ENCODE results near the gene DIS3L2.

DIS3L2 gene

DNA sequence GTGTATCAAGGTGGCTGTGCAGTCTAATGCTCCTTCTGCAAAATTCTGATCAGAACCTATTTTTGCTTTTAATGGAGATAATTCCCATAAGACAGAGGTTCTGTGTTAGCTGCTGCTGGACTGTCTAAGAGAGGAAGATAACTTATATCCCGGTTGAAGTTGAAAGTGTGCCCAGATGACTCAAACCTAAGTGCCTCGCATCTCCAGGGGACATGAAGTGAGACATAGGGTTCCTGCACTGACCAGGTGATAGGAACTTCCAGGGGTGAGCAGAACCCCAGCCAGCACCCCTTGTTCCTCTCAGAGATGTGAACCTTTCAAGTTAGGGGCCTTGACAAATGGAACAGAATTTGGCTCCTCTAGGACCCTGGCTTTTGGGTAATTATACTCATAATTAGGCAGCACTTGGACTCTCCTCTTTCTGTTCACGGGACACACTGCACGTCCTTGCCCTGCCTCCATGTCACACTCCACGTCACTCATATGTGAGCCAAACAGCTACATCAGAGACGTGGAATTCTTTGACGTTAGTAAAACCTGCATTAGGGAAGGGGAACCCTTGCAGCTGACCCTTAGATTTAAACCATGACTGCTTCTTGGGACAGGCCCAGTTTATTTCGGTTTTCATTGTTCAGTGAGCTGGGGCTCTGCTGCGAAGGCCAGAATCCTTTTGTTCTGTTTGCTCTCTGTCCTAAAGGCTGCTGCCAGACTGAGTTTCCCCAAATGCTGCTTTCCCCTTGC lies 312.6 kb downstream of the DIS3L2 start:
- H3K27ac ChIP-seq (ENCODE audit: low read depth, low read length): no peak overlapping the region
- H3K9ac ChIP-seq (ENCODE audit: low read depth, low read length): no peak overlapping the region
- H3K36me3 ChIP-seq (ENCODE audit: control insufficient read depth, insufficient read depth, low read length): no peaks in the 10 kb centered on the region
- H3K9me3 ChIP-seq (ENCODE audit: control insufficient read depth, insufficient read depth, low read length): no peaks in the 10 kb centered on the region
- H3K4me3 ChIP-seq (ENCODE audit: low read depth, low read length): no peak overlapping the region
- peaks cover 15% of the 10 kb centered on the region for H3K4me1 ChIP-seq (ENCODE audit: control insufficient read depth, insufficient read depth, low read length)
- H3K27me3 ChIP-seq (ENCODE audit: control insufficient read depth, insufficient read depth, low read length): no peaks in the 10 kb centered on the region

DNA sequence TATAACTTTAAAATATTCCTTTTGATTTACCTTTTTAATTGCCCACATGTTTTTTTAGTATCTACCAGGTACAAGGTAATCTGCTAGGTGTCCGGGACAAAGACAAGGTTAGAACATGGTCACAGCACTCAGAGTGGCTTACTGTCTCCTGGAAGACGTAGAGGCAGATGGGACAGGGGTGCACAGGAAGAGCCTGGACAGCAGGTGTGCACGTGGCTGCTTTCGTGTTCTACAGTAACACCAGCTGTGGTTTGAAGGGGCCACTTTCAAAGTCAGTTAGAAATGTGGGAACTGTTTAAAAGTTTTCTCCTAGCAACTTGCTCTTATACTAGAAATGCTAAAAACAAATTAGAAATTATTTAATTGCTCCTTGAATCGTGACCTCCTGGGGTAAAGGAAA lies 314.2 kb downstream of the DIS3L2 start:
- H3K4me1 ChIP-seq (ENCODE audit: control insufficient read depth, insufficient read depth, low read length): peaks cover 15% of the 10 kb centered on the region

DNA sequence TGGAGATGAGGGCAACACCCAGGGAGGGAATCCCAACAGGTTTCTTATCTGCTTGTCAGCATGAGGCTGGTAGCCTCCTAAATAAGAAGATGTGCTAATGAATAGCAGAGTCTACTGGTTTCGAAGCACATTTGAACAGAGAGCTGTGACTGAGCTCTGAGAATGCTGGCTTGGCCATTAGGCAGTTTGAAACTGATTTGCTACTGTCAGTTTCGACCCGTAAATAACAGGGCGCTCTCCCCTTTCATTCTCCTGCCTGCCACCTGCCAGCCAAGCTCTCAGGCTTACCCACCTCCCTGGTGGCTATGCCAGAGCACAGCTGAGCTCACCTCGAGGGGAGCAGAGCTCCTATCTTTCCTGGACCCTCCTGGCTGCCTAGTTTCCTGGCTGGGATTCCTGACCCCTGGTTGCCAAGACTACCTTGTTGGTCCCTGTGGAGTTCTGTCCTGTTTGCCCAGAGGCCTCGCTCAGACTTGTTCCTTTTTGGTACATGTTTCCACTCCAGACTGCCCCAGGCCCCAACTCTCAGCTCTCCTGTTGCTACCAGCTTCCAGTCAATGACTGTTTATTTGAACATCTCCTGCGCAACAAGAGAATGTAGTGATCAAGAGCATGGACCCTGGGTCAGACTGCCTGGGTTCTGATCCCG lies 314.7 kb downstream of the DIS3L2 start:
- H3K9ac ChIP-seq (ENCODE audit: low read depth, low read length): no peak overlapping the region
- H3K27me3 ChIP-seq (ENCODE audit: control insufficient read depth, insufficient read depth, low read length): no peaks in the 10 kb centered on the region
- H3K27ac ChIP-seq (ENCODE audit: low read depth, low read length): no peak overlapping the region
- peaks cover 15% of the 10 kb centered on the region for H3K4me1 ChIP-seq (ENCODE audit: control insufficient read depth, insufficient read depth, low read length)
- H3K36me3 ChIP-seq (ENCODE audit: control insufficient read depth, insufficient read depth, low read length): no peaks in the 10 kb centered on the region
- H3K9me3 ChIP-seq (ENCODE audit: control insufficient read depth, insufficient read depth, low read length): no peaks in the 10 kb centered on the region
- no peak overlapping the region for H3K4me3 ChIP-seq (ENCODE audit: low read depth, low read length)

More for the DNA sequence above, 314.2 kb downstream of the DIS3L2 start:
- Histone ChIP-seq H3K9me3 (ENCODE audit: control insufficient read depth, insufficient read depth, low read length) (no peaks in the 10 kb centered on the region), H3K36me3 (ENCODE audit: control insufficient read depth, insufficient read depth, low read length) (no peaks in the 10 kb centered on the region), H3K27me3 (ENCODE audit: control insufficient read depth, insufficient read depth, low read length) (no peaks in the 10 kb centered on the region), H3K27ac (ENCODE audit: low read depth, low read length) (no peak overlapping the region), H3K4me3 (ENCODE audit: low read depth, low read length) (no peak overlapping the region), H3K9ac (ENCODE audit: low read depth, low read length) (no peak overlapping the region)

DNA sequence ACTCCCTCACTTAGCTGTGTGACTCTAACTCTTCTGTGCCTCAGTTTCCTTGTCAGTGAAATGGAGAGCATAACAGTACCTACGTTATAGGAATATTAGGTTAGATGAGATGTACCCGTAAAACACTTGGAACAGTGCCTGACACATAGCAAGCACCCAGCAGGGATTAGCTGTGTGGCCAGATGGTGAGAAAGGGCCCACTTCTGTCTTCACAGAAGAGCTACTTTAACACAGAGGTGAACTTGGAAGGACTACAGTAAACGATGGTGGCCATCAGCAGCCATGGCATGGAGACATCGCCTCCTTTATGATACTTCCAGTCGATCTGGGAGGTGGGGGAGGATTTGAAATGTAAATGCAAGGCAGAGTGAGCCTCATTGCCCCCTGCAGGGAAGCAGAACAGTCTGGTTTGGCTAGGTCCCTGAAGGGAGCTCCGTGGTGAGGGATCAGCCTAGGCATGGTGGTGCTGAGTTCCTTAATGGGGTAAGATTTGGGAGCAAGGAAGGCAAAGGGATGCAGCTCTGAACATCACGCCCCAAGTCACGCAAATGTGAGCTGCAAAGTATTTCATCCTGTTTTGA lies 315.3 kb downstream of the DIS3L2 start:
- Histone ChIP-seq H3K4me3 (ENCODE audit: low read depth, low read length) (no peak overlapping the region), H3K4me1 (ENCODE audit: control insufficient read depth, insufficient read depth, low read length) (peaks cover 15% of the 10 kb centered on the region), H3K9ac (ENCODE audit: low read depth, low read length) (no peak overlapping the region), H3K27me3 (ENCODE audit: control insufficient read depth, insufficient read depth, low read length) (no peaks in the 10 kb centered on the region), H3K36me3 (ENCODE audit: control insufficient read depth, insufficient read depth, low read length) (no peaks in the 10 kb centered on the region), H3K9me3 (ENCODE audit: control insufficient read depth, insufficient read depth, low read length) (no peaks in the 10 kb centered on the region), H3K27ac (ENCODE audit: low read depth, low read length) (no peak overlapping the region)

DNA sequence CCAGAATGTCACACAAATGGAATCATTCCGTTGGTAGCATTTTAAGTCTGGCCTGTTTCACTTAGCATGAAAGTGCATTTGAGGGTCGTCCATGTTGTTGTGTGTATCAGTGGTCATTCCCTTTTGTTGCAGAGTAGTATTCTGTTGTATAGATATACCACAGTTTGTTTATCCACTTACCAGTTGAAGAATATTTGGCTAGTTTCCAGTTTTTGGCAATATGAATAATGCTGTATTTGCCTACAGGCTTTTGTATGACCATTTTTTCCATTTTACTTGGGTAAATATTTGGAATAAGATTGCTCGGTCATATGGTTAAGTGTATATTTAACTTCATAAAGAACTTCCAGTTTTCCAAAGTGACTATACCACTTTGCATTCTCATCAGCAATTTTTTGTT lies 317.0 kb downstream of the DIS3L2 start:
- H3K27me3 ChIP-seq (ENCODE audit: control insufficient read depth, insufficient read depth, low read length): no peaks in the 10 kb centered on the region
- no peaks in the 10 kb centered on the region for H3K9me3 ChIP-seq (ENCODE audit: control insufficient read depth, insufficient read depth, low read length)
- H3K36me3 ChIP-seq (ENCODE audit: control insufficient read depth, insufficient read depth, low read length): no peaks in the 10 kb centered on the region

DNA sequence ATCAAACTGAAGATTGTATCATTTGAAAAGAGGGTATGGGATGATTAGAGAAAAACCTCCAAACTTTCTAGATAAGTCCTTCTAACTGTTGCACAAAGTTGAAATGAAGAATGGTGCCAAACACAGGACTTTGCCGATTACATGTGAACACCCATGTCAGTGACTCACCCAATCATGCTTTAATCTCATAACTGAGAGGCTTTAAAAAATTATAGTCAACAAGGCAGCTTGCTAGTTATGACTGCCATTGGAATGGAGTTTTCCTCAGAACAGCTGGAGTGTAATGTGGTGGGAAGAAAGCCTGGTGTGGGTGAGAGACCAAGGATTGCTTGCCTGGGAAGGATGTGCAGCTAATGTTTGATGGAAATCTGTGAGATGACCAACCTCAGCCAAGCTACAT lies 318.8 kb downstream of the DIS3L2 start:
- H3K36me3 ChIP-seq (ENCODE audit: control insufficient read depth, insufficient read depth, low read length): no peaks in the 10 kb centered on the region
- H3K9me3 ChIP-seq (ENCODE audit: control insufficient read depth, insufficient read depth, low read length): no peaks in the 10 kb centered on the region
- no peaks in the 10 kb centered on the region for H3K27me3 ChIP-seq (ENCODE audit: control insufficient read depth, insufficient read depth, low read length)
- H3K4me1 ChIP-seq (ENCODE audit: control insufficient read depth, insufficient read depth, low read length): peaks cover 15% of the 10 kb centered on the region
- H3K9ac ChIP-seq (ENCODE audit: low read depth, low read length): no peak overlapping the region
- H3K27ac ChIP-seq (ENCODE audit: low read depth, low read length): no peak overlapping the region
- no peak overlapping the region for H3K4me3 ChIP-seq (ENCODE audit: low read depth, low read length)

More for the DNA sequence above, 317.0 kb downstream of the DIS3L2 start:
- peaks cover 15% of the 10 kb centered on the region for H3K4me1 ChIP-seq (ENCODE audit: control insufficient read depth, insufficient read depth, low read length)
- H3K27ac ChIP-seq (ENCODE audit: low read depth, low read length): no peak overlapping the region
- H3K9ac ChIP-seq (ENCODE audit: low read depth, low read length): no peak overlapping the region
- H3K4me3 ChIP-seq (ENCODE audit: low read depth, low read length): no peak overlapping the region

DNA sequence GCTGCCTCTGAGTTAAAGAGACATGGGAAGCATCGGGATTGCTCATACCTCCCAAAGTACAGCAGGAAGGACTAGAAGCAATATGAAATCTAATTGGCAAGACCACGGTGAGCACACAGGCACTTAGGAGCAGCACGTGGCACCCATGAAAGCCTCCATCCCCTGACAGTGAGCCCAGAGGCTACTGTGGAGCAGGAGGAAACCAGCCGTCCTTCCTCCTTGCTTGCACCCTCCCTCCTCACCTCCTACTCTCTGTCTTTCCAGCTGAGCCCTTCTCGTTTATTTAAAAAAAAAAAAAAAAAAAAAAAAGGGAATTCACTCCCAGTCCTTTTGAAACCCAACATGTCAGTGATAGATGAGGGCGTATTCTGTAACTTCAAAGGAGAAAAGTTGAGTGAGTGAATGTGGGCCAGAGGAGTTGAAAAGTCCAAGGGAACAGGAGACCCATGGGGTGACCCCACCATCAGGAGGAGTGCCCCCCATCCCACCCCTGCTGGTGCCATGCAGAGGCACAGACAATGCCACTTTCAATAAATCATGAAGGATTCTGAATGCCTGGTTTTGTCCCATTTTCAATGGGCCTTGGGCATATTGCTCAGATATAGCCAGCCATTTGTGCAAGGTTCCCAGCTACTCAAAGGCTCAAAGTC lies 320.5 kb downstream of the DIS3L2 start:
- Histone ChIP-seq H3K9ac (ENCODE audit: low read depth, low read length) (no peak overlapping the region), H3K9me3 (ENCODE audit: control insufficient read depth, insufficient read depth, low read length) (no peaks in the 10 kb centered on the region), H3K4me1 (ENCODE audit: control insufficient read depth, insufficient read depth, low read length) (peaks cover 3% of the 10 kb centered on the region), H3K27me3 (ENCODE audit: control insufficient read depth, insufficient read depth, low read length) (no peaks in the 10 kb centered on the region), H3K4me3 (ENCODE audit: low read depth, low read length) (no peak overlapping the region), H3K27ac (ENCODE audit: low read depth, low read length) (no peak overlapping the region), H3K36me3 (ENCODE audit: control insufficient read depth, insufficient read depth, low read length) (no peaks in the 10 kb centered on the region)

DNA sequence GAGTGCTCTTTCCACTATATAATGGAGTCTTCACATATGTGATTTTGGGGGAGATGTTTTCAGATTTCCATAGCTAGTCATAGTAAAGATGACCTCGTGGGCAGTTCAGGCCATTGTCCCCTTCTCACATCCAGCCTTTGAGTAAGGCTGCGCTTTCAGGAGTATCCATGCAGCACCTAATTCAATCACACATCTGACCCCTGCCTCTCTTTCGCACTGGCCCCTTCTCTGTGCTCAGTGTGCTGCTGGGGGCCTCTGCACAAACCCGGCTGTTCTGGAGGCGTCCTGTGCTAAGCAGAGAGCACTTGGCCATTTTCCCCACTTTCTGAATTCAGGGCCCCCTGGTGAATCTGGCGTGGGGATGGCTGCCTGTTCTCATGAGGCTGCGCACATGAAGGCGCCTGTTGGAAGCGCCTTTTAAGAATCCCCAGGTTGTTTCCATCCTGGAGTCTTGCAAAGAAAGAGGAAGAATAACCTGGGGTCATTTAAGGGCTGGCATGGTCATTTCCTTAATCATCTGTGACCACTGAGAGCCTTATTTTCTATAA lies 321.1 kb downstream of the DIS3L2 start:
- Histone ChIP-seq H3K36me3 (ENCODE audit: control insufficient read depth, insufficient read depth, low read length) (no peaks in the 10 kb centered on the region), H3K4me1 (ENCODE audit: control insufficient read depth, insufficient read depth, low read length) (no peaks in the 10 kb centered on the region), H3K27ac (ENCODE audit: low read depth, low read length) (no peak overlapping the region), H3K9me3 (ENCODE audit: control insufficient read depth, insufficient read depth, low read length) (no peaks in the 10 kb centered on the region), H3K27me3 (ENCODE audit: control insufficient read depth, insufficient read depth, low read length) (no peaks in the 10 kb centered on the region), H3K4me3 (ENCODE audit: low read depth, low read length) (no peak overlapping the region), H3K9ac (ENCODE audit: low read depth, low read length) (no peak overlapping the region)

DNA sequence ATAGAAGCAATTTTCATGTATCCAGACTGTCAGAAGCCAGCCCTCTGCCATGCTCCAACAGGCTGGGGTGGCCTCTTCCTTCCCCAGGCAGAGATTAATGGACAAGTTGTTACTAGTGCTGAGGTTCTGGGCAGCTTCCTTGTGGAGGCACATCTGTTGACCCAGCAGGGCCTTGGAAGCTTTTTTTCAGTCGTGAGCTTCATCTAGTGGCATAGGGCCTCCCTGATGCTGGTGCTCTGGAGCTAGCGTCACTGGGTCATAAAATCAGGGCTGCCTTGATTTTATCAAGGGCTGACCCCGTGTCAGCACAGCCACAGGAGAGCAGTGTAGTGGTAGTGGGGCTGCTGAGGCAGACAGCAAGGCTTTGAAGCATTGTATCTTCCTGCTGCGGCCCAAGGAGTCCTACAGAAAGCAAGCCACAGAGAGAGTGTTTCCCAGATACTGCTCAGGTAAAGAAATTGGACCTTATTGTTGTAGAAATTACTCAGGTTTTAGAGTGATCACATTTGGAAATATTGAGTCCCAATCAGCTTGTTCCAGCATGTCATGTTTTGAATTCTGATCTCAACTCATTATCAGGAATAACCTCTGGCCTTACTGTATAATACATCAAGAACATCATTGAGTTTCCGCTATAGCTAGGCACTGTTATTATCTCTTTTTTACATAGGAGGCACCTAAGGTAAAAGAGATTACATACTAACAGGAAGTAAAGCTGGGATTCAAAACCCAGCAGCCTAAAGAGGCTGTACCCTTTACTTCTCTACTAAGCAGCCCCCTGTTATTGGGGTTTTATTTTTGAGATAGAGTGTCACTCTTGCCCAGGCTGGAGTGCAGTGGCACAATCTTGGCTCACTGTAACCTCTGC lies 324.7 kb downstream of the DIS3L2 start:
- Histone ChIP-seq H3K27ac (ENCODE audit: low read depth, low read length) (no peak overlapping the region), H3K27me3 (ENCODE audit: control insufficient read depth, insufficient read depth, low read length) (no peaks in the 10 kb centered on the region), H3K4me1 (ENCODE audit: control insufficient read depth, insufficient read depth, low read length) (no peaks in the 10 kb centered on the region), H3K36me3 (ENCODE audit: control insufficient read depth, insufficient read depth, low read length) (no peaks in the 10 kb centered on the region), H3K9ac (ENCODE audit: low read depth, low read length) (no peak overlapping the region), H3K9me3 (ENCODE audit: control insufficient read depth, insufficient read depth, low read length) (no peaks in the 10 kb centered on the region), H3K4me3 (ENCODE audit: low read depth, low read length) (no peak overlapping the region)

DNA sequence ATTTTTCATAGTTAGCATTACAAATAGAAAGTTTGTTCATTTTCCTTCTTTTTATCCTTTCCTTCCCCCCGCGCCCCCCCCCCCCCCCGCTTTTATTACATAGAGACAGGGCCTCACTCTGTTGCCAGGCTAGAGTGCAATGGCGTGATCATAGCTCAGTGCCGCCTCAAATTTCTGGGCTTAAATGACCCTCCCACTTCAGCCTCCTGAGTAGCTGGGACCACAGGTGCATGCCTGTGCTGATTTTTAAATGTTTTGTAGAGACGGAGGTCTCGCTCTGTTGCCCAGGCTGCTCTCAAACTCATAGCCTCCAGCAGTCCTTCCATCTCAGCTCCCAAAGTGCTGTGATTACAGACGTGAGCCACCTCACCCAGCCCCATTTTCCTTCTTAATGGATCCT lies 325.8 kb downstream of the DIS3L2 start:
- H3K27me3 ChIP-seq (ENCODE audit: control insufficient read depth, insufficient read depth, low read length): no peaks in the 10 kb centered on the region
- no peak overlapping the region for H3K27ac ChIP-seq (ENCODE audit: low read depth, low read length)
- H3K36me3 ChIP-seq (ENCODE audit: control insufficient read depth, insufficient read depth, low read length): no peaks in the 10 kb centered on the region
- no peaks in the 10 kb centered on the region for H3K4me1 ChIP-seq (ENCODE audit: control insufficient read depth, insufficient read depth, low read length)
- no peaks in the 10 kb centered on the region for H3K9me3 ChIP-seq (ENCODE audit: control insufficient read depth, insufficient read depth, low read length)
- H3K9ac ChIP-seq (ENCODE audit: low read depth, low read length): no peak overlapping the region
- no peak overlapping the region for H3K4me3 ChIP-seq (ENCODE audit: low read depth, low read length)

Data from HUES48 (cell line).